GM12801 (cell line): ENCODE data around the gene RPL23.

ENCODE experiments used
- CTCF ChIP-seq: IDR thresholded peaks from one replicate; pipeline ENCODE4 v1.5.1; 2011; ENCODE audit warnings: control low read depth; ENCODE audit not compliant: insufficient read length; ENCODE audit errors: extremely low read depth

The RPL23 gene

GRCh38 chr17:38853292-38854219 lies at the start of gene RPL23:
TSS of gene RPL23 (minus strand) at chr17:38853721. CDS start at chr17:38853710, 11 bp downstream.
- TF ChIP-seq CTCF, result no peak

DNA sequence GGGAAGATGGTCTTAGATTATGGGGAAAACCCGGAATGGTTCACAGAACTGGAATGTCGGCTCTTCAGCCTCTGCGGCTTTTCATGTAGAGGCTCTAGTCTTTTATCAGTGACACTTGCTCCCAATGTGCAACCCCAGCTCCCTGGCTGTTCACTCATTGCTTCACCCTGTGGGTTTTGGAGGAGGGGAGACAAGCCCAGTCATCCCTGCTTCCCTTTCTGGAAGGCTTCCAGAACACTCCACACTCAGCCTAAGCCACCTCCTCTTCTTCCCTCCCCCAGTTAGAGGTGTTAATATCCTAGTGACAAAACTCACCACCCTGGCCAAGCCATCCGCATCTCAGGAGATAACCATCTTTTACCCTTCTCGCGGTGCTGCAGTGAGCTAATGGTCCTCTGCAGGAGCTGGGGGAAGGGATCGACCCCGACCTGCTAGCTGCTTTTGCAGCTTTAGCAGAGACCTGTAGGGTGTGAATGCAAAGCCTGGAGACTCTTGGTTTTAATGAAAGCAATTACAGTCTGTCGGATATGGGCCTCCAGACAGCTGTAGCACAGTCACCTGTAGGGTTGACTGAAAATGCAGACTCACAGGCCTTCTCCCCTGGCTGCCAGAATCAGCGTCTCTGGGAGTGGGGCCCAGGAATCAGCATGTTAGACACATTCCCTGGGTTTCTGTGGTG lies 47.6 kb upstream of the RPL23 start:
- no peak for TF ChIP-seq CTCF

GRCh38 chr17:38899421-38899820 lies 45.9 kb upstream of the RPL23 start:
- no peak for TF ChIP-seq CTCF

DNA sequence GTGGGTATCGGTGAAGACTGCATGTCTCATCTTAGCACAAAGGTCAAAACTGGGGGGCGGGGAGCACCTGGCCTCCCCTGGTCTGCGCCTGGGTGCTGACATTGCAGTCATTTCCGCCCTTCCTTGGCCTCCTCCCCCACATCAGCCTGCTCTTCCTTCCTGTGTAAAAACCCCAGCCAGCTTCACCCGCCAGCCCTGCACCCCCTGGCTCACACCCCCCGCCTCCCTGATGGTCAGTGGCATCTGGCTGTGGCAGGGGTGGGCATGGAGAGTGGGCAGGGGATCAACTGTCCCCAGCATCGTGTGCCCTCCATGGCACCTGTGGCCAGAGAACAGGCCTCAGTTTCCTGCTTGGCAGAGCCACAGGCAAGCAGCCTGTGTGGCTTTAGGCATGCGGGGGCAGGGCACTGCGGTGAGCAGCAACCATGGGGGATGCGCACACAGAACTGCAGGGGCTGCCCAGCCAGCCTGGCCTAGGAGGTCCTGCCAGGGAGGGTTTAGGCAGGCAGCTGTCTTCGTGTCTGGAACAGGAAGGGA lies 45.4 kb upstream of the RPL23 start:
- no peak for TF ChIP-seq CTCF

DNA sequence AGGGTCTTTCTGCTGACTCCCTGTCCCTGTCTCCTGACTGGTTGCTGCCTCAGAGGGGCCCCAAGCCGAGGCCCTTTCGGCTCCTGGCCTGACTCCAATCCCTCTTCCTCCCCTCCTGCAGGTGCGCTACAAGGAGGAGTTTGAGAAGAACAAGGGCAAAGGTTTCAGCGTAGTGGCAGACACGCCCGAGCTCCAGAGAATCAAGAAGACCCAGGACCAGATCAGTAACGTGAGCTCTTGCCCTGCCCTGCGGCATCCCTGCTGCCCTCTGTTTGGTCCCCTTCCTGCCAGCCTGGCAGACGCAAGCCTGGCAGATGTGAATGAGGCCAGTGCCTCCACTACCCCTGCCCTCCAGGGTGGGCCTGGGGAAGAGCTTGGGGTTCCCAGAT lies 44.8 kb upstream of the RPL23 start:
- no peak for TF ChIP-seq CTCF

DNA sequence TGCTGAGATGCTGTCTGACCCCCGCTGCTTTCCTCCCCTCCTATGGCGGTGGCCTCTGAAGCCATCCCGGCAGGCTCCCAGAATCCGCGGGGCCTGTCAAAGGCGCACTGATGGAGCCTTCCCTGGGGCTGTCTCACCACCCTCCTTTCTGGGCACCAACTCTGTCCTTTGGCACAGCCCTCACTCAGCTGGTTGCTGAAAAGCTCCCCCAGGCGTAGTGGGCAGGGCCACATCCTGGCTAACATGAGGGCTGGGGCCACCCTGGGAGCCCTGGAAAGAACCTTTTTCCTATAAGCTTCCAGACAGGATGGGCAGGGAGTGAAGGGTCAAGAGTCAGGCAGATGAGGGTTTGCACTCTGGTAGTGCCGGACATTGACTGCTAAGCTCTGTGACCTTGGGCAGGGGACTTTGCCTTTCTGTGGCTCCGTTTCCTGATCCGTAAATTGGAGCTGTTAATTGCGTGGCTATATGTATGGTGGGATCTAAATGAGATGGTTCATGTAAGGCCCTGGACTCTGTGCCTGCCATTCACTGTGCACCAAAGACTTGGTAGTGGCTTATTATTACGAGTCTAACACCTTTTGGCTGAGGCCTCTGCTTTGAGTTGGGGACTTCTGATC lies 44.3 kb upstream of the RPL23 start:
- no peak for TF ChIP-seq CTCF

DNA sequence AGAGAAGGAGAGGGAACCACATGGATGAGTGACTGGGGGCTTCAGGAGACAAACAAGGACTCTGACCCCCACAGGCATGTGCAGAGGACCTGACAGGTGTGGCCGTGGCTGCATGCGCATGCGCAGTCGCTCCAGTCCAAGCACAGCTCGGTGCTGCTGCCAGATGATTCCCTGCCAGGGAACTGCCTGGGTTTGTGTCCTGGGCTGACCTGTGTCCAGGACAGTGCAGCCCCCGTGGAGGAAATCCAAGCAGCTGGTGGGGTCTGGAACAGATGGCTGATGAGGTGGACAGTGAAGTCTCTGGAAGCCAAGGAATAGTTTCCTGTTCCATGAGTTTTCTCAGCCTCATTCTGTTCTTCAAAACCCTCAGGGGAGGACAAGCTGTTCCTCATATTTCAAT lies 43.7 kb upstream of the RPL23 start:
- TF ChIP-seq CTCF, result no peak
